Stimulated activated CD8-positive, alpha-beta memory T cell treated with anti-CD3 and anti-CD28 coated beads, Interleukin-12 subunit alpha, Interleukin-12 subunit beta, amount 100 ng/mL, for 4 hours (primary cell): ENCODE data around the gene RASGRP2.

Experiments
- DNase-seq: peaks from one replicate; pipeline ENCODE4 v3.0.0-alpha.2; 2020; ENCODE audit warnings: low read depth

The RASGRP2 gene

DNA sequence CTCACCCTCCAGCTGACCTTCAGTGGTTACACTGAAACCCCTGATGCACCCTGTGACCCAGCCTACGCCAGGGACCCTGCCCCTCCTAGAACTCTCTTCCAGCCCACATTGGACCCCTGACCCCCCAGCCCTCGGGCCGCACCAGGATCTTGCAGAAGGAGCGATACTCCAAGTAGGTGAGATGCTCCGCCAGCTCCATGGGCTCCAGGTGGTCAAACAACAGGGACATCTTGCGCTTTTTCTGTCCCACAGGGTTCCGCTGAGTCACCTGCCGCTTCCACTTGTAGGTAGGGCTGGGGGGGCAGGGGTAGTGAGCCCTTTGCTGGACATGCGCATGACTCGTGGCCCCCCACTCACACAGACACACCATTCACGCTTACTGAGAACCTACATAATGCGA, 4.1 kb downstream of the RASGRP2 start:
- no peak for DNase-seq

DNA sequence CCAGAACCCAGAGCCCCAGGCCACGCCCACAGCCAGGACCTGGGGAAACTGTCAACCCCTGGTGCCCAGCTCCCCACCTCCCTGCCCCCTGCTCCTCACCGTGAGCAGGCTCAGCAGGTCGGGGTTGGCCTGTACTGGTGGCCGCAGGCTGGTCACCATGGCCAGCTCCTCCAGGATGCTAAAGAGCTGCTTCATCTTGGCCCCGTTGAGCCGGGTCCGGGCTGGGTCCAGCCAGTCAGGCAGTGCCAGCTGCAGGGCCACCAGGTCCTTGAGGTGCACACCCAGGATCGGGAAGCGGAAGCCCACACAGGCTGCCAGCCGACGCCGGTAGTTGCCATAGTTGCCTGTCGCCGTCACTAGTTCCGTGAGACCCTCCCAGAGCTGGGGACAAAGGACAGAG, 7.3 kb downstream of the RASGRP2 start:
- DNase-seq, result no peak

DNA sequence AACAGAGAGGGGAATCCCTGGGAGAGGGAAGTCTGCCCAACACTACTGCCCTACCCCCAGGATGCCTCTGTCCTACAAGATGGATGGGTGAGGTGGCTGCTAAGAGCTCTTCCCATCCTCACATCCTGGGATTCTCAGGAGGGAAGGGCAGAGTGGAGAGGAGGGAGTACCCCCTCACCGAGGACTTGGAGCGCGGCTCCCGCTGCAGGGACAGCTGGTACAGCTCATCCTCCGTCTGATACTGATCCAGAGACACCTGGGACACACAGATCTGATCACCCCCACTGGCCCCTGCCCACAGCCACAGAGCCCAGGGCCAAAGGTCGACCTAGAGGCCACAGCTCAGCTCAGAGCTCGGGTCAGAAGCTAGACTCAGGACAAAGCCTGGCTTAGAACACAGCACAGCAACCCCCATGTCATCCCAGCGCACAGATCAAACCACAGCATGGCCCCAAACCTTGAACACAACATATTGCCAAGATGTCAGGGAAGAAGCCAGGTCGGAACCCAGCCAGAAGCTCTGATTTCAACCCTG, 8.2 kb downstream of the RASGRP2 start:
- DNase-seq, result no peak

DNA sequence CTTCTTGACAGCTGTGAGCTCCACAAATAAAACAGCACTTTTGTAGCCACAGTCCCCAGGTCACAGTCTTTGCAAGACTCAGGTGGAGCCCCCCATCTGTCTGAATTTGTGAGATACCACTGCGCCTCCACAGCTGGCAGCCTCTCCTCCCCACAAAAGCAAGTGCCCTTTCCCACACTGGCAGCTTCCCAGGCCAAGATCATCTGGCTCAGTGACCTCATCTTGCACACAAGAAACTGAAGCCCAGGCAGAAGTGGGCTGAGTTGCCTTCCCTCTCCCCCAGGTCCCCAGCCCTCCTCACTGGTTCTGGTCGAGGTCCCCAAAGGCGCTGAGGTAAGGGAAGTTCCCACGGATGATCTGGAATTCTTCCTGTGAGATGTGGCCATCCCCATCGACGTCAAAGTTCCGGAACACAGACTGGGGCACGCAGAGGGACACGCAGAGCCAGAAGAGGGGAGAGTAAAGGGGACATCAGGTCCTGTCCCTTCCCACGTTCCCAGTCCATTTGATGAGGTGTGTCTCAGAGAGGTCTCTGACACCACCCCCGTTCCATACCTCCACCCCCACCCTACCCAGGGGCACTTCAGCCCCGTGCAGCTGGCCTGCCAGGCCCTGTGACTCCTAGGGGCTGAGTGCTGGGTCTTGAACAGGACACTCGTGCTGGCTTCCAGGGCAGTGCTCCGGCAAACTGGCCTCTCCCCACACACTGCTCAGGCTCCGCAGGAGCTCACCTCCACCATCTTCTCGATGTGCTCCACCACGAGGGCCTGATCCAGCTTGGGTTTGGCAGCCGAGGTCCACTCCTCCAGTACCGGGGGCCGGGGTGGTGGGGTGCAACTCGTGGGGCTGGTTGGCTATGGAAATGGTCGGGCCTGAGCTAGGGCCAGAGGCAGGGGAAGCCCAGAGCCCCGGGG, 8.9 kb downstream of the RASGRP2 start:
- DNase-seq, result no peak

DNA sequence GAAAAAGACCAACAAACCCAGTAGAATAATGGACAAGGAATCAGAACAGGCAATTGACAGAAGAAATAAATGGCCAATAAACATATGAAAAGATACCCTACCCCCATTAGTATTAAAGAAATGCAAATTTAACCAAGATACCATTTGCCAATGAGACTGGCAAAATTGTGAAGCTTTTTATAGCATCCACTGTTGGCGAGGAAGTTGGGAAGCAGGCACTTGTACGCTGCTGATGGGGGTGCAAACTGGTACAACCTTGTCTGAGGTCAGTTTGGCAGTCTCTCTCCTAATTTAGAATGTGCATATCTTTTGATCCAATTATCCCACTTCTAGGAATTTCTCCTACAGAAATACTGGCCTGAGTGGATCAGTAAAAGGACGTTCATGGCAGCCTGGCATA, 12.3 kb downstream of the RASGRP2 start:
- no peak for DNase-seq

DNA sequence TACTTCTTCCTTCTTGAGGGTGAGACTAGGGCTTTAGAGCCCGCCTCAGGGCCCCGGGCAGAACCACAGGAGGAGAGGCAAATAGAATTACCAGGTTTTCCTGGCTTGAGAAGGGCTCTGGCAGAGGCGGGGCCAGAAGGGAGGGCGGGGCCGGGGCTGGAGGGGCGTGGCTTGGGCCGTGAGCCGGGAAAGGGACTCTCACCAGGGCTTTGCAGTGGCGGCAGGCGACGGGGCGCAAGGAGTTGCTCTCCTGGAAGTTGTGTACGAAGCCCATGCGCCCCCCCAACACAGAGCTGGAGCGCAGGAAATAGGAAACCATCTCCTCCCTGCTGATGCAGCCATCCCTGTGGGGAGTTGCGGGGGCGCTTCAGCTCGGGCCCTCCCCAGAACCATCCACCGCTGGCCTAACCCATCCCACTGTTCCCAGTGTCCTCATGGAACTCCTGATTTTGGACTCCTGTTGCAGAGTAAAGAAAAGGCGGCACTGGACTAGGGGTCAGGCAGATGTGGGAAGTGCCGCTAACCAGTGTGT, 14.0 kb downstream of the RASGRP2 start:
- no peak for DNase-seq

DNA sequence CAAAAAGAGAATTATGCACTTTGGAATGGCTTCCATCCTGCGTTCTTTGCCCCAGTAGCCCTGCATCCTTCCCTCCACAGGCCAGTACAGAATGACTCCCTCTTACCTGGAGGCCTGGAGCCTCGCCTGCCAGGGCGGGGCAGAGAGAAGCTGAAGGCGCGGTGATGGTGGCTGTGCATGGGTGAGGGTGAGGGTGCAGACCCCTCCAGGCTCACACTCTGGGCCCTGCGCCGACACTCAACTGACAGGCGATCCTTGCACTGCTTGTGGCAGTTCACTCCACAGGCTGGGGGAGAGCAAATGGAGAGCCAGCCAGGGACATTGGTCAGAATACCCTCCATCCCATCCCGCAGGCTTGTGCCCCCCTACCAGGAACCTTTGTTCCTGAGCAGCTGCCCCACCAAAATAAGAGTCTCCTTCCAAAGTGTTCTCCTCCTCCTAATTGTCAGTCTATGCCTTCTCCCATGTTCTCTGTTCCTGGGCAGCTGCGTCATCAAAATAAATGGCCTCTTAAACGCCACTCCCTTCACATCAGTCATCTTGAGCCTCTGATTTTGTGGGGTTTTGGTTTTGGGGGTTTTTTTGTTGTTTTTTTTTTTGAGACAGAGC, 15.1 kb downstream of the RASGRP2 start:
- no peak for DNase-seq

DNA sequence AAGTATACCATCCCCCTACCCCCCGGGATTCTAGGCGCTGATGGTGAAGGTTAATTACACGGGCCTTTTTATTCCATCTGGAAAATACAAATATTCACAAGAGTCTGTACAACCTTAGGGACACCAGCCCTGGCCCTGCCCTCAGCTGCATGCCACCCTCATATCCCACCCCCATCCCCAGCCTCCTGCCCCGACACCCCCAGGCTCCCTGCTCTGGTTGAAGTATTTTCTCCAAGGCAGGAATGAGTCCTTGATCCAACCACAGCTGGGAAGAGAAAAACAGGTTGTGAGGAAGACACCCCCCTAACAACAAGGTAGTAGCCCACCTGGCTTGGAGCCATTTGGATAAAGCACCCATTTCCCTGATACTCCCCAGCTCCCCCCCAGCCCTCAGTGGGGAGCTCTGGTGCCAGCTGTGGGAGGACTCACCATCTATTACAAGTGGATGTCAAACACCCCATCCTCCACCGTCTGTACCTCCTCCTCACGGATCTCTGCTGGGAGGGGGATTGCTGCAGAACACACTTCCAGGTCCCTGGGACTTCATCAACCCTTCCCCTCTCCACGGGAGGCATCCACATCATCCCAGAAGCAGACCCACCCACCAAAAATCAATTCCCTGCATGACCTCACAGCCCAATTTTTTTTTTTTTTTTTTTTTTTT, 16.9 kb downstream of the RASGRP2 start:
- DNase-seq, result no peak

DNA sequence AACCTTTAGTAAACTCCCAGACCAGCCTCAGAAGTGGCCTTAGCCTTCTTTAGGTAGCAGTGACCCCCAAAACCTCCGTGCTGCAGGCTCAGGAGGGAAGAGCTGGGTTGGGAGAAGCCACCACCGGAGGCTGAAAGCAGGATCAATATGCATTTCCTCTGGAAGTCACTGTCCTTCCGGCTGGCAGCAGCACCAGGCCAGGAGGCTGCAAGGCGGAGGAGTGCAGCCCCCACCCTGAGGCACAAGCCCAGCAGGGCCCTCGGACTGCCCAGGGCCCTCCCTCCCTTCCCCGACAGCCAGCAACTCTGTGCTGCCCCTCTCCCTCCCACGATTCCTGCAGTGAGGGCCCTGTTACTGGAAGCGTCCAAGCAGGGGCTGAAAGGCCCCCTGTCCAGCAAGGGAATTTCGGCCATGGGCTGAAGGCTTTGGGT, 17.7 kb downstream of the RASGRP2 start:
- no peak for DNase-seq

DNA sequence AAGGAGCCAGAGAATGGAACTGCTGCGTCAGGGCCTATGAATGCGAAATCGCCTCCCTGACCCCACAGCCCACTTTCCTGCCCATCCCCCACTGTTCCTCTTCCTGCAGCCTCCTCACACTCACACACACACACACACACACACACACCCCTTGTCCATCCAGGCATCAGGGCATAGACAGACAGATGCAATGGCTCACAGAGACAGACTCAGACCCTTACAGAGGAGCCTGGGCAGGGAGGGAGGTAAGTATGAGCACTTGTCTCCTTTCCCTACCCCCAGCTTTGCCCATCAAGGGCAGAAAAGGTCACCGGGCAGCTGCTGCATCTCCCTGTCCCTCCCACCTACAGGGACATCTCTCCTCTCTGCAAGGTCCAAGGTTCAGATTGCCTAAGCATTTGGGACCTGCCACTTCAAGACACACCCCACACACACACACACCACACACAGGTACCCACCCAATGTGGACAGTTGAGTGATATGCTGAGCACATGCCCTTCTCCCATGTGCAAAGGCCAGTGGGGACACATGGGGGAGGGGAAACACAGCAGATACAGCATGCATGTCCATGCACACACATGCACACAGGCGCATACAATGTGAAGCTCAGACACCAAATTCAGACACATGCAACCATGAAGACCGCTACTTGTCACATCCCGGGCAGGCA, 18.9 kb downstream of the RASGRP2 start:
- DNase-seq, result no peak

DNA sequence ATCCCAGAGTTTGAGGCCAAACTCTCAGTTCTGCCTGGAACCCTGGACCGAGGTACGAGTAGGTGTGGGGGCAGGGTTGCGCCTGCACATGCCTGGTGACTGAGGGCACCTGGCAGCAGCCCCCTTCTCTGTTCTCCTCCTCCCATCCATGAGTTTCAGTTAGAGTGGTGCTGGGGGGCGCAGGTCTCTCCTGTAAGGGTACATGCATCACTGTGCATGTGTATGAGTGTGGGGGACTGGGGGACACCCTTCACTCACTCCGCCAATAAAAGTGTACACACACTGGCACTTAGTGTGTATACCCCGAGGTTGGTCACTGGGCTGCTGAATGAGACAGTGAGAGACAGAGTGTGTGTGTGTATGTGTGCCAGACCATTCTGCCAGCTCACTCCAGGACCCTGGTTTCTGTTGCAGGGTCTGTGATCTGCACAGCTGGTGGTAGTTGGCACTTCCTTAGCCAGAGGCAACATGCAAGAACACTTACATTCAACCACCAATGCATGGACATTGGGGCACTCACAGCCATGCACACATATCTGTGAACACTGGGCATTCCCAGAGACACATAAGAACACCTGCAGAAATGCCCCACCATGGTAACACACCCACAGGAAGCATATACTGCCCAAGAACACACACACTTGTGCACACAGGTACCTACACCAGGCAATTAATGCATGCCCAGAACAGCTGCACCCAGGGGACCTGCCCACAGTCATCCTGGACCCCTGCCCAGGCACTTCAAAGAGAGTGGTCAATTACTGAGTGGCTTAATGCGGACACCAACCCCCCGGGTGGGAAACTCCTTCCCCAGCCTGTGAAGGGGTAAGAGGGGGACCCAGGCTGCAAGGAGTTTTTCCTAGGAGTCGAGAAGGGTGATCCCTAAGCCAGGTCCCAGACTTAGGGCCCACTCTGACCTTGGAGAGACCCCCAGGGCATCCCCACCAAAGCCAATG, 19.8 kb downstream of the RASGRP2 start:
- no peak for DNase-seq

DNA sequence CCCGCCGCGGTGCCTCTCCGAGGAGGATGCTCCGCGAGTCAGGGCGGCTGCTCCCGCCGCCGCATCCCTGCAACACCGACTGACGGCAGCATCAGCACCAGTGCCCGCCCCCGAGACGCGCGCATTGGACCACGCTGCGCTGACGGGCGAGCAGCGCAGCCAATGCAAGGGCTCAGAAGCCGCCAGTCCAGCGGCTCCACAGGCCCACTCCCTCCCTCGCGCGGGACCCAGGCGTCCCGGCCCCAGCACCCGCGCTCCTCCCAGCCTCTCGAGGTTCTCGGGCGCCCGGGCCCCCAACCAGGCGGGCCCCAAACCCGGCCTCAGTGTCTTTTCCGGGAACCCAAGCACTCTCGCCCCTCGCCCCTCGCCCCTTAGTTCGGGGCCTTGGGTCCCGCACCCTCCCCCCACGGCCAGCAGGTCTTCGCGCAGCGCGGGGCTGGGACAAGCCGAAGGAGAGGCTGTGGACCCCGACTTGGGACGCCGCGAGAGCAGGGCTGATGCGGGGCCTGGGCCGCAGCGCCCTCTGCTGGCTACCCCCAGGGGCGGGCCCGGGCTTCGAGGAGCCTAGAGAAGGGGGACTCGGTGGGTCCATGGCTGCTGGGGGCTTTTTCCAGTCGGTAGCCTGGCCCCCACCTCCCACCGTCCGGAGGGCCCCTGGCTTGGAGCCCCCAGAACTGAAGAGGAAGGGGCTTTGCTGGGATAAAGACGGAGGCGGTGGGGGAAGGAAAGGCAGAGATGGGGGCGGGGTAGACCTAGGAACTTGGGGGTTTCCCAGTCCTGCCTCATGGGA, 20.6 kb downstream of the RASGRP2 start, which contains the start of gene NRXN2:
NRXN2 (minus strand) TSS at position 81 of the 790 bp plus-strand sequence. CDS start 9,498 bp downstream, outside the sequence.
- DNase-seq, result peak; percentile 70

DNA sequence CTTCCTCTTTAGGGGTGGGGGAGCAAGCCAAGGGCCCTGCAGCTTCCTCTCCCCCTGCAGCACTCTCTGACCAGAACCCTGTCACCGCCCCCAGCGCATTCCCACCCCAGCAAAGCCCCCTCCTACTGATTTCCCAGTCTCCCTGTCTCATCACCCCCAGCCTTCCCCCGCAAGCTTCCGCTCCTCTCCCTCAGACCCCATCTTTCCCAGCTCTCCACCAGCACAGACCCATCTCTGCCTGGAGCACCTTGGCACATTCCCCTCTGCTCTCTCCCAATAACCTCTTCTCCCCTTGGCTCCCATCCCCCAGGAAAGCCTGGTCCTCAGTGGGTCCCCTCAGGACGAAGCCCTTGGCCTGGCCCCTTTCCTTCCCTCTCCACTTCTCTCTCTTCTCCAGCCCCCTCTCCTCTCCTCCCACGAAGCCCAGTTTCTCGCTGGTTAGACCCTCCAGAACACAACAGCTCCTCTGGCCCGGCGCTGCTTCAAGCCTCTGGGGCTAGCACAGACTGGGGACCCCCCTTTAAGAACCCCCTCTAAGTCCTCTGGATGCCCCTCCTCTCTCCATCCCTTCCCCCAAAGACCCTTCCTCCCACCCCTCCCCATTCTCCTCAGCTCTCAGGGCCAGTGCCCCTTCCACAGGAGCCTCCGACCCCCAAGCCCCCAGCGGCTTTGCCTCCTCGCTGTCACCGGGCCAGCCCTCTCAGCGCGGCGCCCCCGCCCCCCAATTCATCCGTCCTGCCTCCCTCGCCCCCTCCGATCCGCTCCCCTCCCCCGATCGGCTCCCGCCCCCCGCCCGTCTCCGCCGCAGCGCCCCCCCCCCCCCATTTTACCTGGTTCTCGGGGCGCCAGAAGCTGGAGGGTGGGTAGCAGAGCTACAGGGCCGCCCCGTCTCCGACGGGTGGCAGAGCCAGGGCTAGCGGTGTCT, 21.5 kb downstream of the RASGRP2 start:
- DNase-seq, result no peak

DNA sequence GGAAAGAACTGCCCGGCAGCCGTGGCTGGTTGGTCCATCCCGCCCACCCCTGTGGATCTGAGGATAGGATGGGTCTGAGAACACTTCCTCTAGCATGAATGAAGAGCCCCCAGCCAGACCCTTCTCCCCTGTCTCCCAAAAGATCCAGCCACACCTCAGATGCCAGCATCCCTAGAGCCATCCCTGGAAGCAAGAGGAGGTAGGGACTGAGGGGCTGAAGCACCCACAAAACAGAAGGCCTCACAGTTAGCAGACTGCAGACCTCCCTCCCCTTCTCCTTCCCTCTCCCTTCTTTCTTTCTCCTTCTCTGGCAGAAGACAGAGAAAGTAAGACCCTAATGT, 22.6 kb downstream of the RASGRP2 start:
- no peak for DNase-seq

DNA sequence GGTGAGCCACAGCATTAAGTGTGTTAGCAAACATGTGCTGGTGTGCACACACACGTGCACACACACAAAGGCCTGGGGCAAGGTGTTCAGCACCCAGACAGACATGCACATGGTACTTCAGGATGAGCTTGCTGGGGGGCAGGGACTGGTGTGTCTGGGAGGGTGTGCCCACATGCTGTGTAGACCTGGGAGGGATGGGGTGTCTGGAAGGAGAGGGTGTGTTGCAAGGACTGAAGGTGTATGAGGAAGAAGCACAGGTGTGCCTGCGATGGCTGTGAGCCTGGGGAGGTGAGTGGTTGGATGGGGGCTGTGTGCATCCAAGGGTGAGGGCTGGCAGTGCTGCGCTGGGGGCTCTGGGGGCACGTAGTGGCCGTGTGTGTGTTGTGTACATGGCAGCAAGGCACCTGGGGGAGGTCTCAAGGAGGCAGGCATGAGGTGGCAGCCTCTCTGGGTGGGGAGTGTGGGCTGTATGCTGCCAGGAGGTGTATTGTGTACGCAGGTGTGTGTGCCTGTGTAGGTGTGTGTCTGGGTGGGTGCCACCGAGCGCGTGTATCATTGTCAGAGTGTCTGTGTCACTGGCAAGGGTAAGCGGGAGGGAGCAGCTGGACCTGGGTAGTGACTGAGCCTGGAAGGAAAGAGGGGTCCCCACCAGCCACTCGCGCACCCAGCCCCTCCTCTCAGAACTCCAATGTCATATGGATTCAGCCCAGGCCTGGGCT, 23.1 kb downstream of the RASGRP2 start:
- no peak for DNase-seq

DNA sequence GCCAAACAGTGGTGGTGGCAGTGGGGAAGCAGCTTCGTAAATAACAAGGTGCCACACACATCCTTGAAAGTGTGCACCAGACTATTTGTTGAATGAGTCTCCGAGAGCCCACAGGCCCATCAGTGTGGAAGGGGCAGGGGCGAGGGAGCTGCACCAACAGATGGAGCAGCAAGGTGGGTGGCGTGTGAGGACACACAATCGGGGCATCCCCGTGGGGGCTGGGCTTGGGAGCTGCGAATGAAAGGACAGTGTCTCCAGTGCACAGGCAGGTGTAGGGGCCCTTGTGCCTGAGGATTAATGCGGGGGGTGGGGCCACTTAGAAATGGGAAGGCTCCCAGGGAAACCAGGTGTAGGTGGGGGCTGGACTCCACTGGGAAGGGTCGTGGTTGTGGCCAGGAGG, 23.8 kb downstream of the RASGRP2 start:
- no peak for DNase-seq

DNA sequence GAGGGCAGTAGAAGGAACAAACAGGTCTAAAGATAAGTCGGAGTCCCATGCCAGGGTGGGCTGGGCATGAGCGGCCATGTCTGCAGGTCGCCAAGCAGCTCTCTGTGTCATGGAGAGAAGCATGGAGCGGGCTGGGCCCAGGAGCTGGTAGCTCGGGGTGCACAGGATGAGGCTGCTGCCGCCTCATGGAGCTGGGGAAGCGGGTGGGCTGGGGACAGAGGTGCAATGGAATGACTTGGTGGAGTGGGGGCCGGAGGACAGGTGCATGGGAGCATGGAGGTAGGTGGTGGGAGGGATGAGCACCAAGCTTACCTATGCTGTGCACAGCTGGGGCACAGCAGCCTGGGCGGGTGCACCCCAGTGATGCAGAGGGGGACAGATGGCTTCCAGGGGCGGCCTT, 24.5 kb downstream of the RASGRP2 start:
- no peak for DNase-seq

DNA sequence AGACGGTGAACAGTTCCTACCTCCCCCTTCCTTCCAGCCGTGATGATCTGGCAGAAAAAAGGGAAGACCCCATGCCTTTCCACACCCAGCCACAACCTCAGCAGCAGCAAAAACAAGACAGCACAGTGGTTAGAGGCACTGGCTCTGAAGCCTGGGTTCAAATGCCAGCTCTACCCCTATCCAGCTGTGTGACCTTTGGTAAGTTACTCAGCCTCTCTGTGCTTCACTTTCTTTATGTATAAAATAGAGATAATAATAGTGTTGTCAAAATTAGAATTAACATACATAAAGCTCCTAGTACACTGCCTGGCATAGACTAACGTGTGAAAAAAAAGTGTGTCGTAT, 25.2 kb downstream of the RASGRP2 start:
- DNase-seq, result no peak
